Keratinocyte (primary cell): ENCODE data around the gene SCMH1. TPM values are rescaled to one million over a fixed set of nuclear protein-coding genes. Genes with fewer than 3 reads are reported as not detected.

Source experiments
- DNase-seq: peaks from one replicate; pipeline ENCODE4 v3.0.0-alpha.2; 2011; ENCODE audit warnings: low read depth, missing footprints, low spot score
- FAIRE-seq: peaks from 2 replicates; lab custom pipeline; 2011; peaks lifted over from hg19 to GRCh38; lab: Jason Lieb, UNC
- H2AFZ ChIP-seq: 2 replicates; pipeline ENCODE4 v1.6.0; 2012; ENCODE audit warnings: low read length, control low read depth, inconsistent platforms; ENCODE audit not compliant: control insufficient read depth
- H3K27ac ChIP-seq: 2 replicates; pipeline ENCODE4 v1.5.1; 2011; ENCODE audit warnings: low read length; ENCODE audit not compliant: control insufficient read depth, insufficient read depth
- H3K27me3 ChIP-seq: 3 replicates; pipeline ENCODE4 v1.6.0; 2011; ENCODE audit warnings: low read length; ENCODE audit not compliant: control insufficient read depth, insufficient read depth; ENCODE audit errors: extremely low read depth
- H3K36me3 ChIP-seq, 2 experiments: 2 replicates in 1 of 2; 3 replicates in 1 of 2; pipeline ENCODE4 v1.5.1; 2011; ENCODE audit warnings: low read length in 2 of 2, mild to moderate bottlenecking in 1 of 2; ENCODE audit not compliant: control insufficient read depth in 2 of 2, insufficient read depth in 2 of 2; ENCODE audit errors: extremely low read depth in 1 of 2
- H3K4me1 ChIP-seq: 3 replicates; pipeline ENCODE4 v1.5.1; 2011; ENCODE audit warnings: low read length; ENCODE audit not compliant: control insufficient read depth, insufficient read depth; ENCODE audit errors: extremely low read depth
- H3K4me2 ChIP-seq: 3 replicates; pipeline ENCODE4 v1.6.0; 2011; ENCODE audit warnings: low read depth, low read length; ENCODE audit not compliant: control insufficient read depth, insufficient read depth; ENCODE audit errors: extremely low read depth
- H3K4me3 ChIP-seq, 3 experiments: fragments of 200-600 bp in 1 of 3; sonication (generic) in 1 of 3; 2 replicates in 2 of 3; 3 replicates in 1 of 3; pipeline ENCODE4 v1.5.1; 2011 to 2016; ENCODE audit warnings: low read length in 3 of 3, mild to moderate bottlenecking in 3 of 3, control low read depth in 2 of 3, inconsistent platforms in 1 of 3, low read depth in 1 of 3, mixed read lengths in 1 of 3, mixed run types in 1 of 3, moderate library complexity in 1 of 3; ENCODE audit not compliant: control insufficient read depth in 2 of 3, insufficient read depth in 2 of 3; ENCODE audit errors: extremely low read depth in 1 of 3
- H3K79me2 ChIP-seq: 2 replicates; pipeline ENCODE4 v1.6.0; 2012; ENCODE audit warnings: low read length; ENCODE audit not compliant: control insufficient read depth, insufficient read depth
- H3K9ac ChIP-seq: 3 replicates; pipeline ENCODE4 v1.6.0; 2011; ENCODE audit warnings: low read length; ENCODE audit not compliant: control insufficient read depth, insufficient read depth; ENCODE audit errors: extremely low read depth
- H3K9me1 ChIP-seq: 3 replicates; pipeline ENCODE4 v1.6.0; 2011; ENCODE audit warnings: low read length; ENCODE audit not compliant: control insufficient read depth, insufficient read depth; ENCODE audit errors: extremely low read depth
- H3K9me3 ChIP-seq: 2 replicates; pipeline ENCODE4 v1.5.1; 2012; ENCODE audit warnings: low read depth, low read length; ENCODE audit not compliant: control insufficient read depth
- H4K20me1 ChIP-seq: 3 replicates; pipeline ENCODE4 v1.6.0; 2011; ENCODE audit warnings: low read length; ENCODE audit not compliant: control insufficient read depth, insufficient read depth; ENCODE audit errors: extremely low read depth
- CTCF ChIP-seq, 3 experiments: IDR thresholded peaks in 1 of 3; conservative IDR thresholded peaks in 1 of 3; optimal IDR thresholded peaks in 1 of 3; 2 replicates in 2 of 3; 3 replicates in 1 of 3; pipeline versions ENCODE3 to v1.5.1; 2011; ENCODE audit warnings: low read length in 3 of 3, mild to moderate bottlenecking in 3 of 3, moderate library complexity in 2 of 3, control low read depth in 1 of 3, inconsistent platforms in 1 of 3; ENCODE audit not compliant: insufficient read depth in 2 of 3; ENCODE audit errors: extremely low read depth in 1 of 3
- EZH2 ChIP-seq: IDR thresholded peaks from one replicate; pipeline ENCODE4 v1.6.1; 2012; ENCODE audit warnings: inconsistent platforms, mild to moderate bottlenecking, low read length, moderate library complexity
- dilution Hi-C: fragments of 300-500 bp; cut with MboI; formaldehyde crosslinking; loops from one replicate; pipeline ENCODE4 v1.7.0; 2020; ENCODE audit warnings: low sequenced_read_pairs; ENCODE audit not compliant: extremely low pct_ligation_motif_present
- polyA plus RNA-seq, 5 experiments: library from polyadenylated mRNA; depleted of rRNA in 3 of 5; stranded (reverse) in 3 of 5; stranded (forward) in 1 of 5; unstranded in 1 of 5; fragments of >200 nt; gene quantifications; 1 replicate in 1 of 5; 2 replicates in 3 of 5; 3 replicates in 1 of 5; pipeline versions ENCODE4 v1.2.1 to v1.2.3, GENCODE V29; 2011 to 2012; ENCODE audit warnings: missing spikeins in 2 of 5, low read depth in 1 of 5, low replicate concordance in 1 of 5

Gene SCMH1
- polyA plus RNA-seq, 1 donor (not counting 4 experiments of a cell fraction or from before 2014, with no cell fraction given) = 29.9 TPM

- peak overlapping the region; percentile 3 for H3K9ac ChIP-seq
- FAIRE-seq (no peak), DNase-seq (no peak)
- dilution Hi-C loops = no loop called here
- peak overlapping the region; percentile 74 for H3K27ac ChIP-seq
- peak overlapping the region in 2 of 3 experiments; percentile 34 to 41 for H3K4me3 ChIP-seq
- H3K27me3 ChIP-seq = no peaks in the 10 kb centered on the region
- H3K79me2 ChIP-seq = no peaks in the 10 kb centered on the region
- no peak overlapping the region for H2AFZ ChIP-seq
- H3K9me1 ChIP-seq = no peaks in the 10 kb centered on the region
- no peak for TF ChIP-seq CTCF (optimal IDR thresholded peaks at IDR 0.05 in 1 of 3, IDR thresholded peaks at IDR 0.05 in 1 of 3, conservative IDR thresholded peaks at IDR 0.05 in 1 of 3; ENCODE audit: extremely low read depth in 1 of 3, insufficient read depth in 2 of 3, low read length in 3 of 3)
- no peak for TF ChIP-seq EZH2
- H3K4me2 ChIP-seq = peak overlapping the region; percentile 68
- peaks cover 32% of the 10 kb centered on the region for H3K4me1 ChIP-seq
- no peaks in the 10 kb centered on the region for H3K9me3 ChIP-seq
- H4K20me1 ChIP-seq = no peaks in the 10 kb centered on the region
- H3K36me3 ChIP-seq = peaks cover 0 to 2% of the 10 kb centered on the region in 2 experiments
These were observed 133.3 kb downstream of the SCMH1 start for GRCh38 chr1:41108696-41109275.

DNA sequence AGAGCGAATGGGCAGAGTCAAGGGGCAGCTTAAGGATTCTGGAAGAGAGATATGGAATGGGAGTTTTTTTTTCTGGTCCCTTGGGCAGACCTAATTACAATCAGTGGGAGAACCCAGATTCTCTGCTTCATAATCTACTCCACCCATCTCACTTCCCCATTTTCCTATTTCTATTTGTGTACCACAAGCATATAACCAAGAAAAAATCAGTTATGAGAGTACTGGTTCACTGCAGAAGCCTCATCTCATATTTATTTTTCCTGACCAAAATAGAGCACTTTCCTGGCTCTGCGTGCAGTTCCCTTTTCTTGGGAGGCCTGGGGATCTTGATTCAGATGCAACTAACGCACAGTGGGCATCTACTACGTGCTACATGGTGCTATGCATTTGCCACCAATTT is 138.3 kb downstream of the SCMH1 start:
- Histone ChIP-seq H3K9me1 (no peaks in the 10 kb centered on the region), H3K27ac (no peak overlapping the region), H3K9me3 (no peaks in the 10 kb centered on the region), H3K27me3 (no peaks in the 10 kb centered on the region), H4K20me1 (no peaks in the 10 kb centered on the region), H3K36me3 (peaks cover 0 to 2% of the 10 kb centered on the region in 2 experiments), H3K4me2 (no peak overlapping the region), H3K9ac (no peak overlapping the region), H3K4me3 (no peak overlapping the region), H3K4me1 (peaks cover 16% of the 10 kb centered on the region), H3K79me2 (no peaks in the 10 kb centered on the region), H2AFZ (no peak overlapping the region)
- FAIRE-seq = no peak
- no peak for DNase-seq
- TF ChIP-seq EZH2 (no peak), CTCF (optimal IDR thresholded peaks at IDR 0.05 in 1 of 3, IDR thresholded peaks at IDR 0.05 in 1 of 3, conservative IDR thresholded peaks at IDR 0.05 in 1 of 3; ENCODE audit: extremely low read depth in 1 of 3, insufficient read depth in 2 of 3, low read length in 3 of 3) (no peak)
- dilution Hi-C loops = no loop called here
